A549 treated with DMSO at 1 μM for 4 hours (cell line): ENCODE data around the gene ERBB4. TPM values are rescaled to one million over a fixed set of nuclear protein-coding genes. Genes with fewer than 3 reads are reported as not detected.

Experiments
- total RNA-seq: library from RNA; stranded (reverse); fragments of 200-300 nt; extraction: Qiagen RNA extraction; gene quantifications from 5 replicates; pipeline ENCODE4 v1.2.3, GENCODE V29; 2022; ENCODE audit warnings: low read depth

The ERBB4 gene
- not detected in 5 replicates for total RNA-seq

GRCh38 chr2:212538305-212539071, at the start of gene ERBB4:
ERBB4 (minus strand) TSS chr2:212538802; CDS start chr2:212538530, 272 bp downstream.

